HG02884 (cell line): ENCODE measurements around the gene SYNE3.

ENCODE experiments used
- ATAC-seq: cut with Tn5 transposase; IDR thresholded peaks from one replicate; pipeline ENCODE4 v1.9.1; 2021; ENCODE audit warnings: mild to moderate bottlenecking, moderate library complexity; ENCODE audit not compliant: unreplicated experiment

Gene SYNE3

DNA sequence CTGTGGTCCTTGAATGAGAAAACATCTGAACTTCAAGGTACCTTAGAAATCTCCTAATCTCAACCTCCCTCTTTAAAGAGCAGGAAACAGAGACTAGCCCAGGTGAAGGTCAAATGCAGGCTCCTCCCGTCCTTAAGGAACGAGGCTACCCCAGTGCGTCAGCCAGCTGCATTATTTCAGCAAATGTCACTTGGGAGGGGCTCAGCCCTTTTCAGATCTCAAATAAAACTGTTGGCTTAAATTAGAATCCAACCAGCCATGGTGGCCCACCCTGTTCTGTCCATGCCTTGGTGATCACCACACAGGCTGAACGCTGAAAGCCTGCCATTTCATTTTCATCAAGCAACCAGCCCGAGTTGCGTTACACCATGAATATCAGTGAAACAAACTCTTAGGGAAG lies 7.0 kb downstream of the SYNE3 start:
- no peak for ATAC-seq

GRCh38 chr14:95508377-95508776 lies 8.1 kb downstream of the SYNE3 start:
- no peak for ATAC-seq

GRCh38 chr14:95507701-95508103 lies 8.7 kb downstream of the SYNE3 start:
- no peak for ATAC-seq

GRCh38 chr14:95507174-95507573 lies 9.3 kb downstream of the SYNE3 start:
- ATAC-seq, result no peak

DNA sequence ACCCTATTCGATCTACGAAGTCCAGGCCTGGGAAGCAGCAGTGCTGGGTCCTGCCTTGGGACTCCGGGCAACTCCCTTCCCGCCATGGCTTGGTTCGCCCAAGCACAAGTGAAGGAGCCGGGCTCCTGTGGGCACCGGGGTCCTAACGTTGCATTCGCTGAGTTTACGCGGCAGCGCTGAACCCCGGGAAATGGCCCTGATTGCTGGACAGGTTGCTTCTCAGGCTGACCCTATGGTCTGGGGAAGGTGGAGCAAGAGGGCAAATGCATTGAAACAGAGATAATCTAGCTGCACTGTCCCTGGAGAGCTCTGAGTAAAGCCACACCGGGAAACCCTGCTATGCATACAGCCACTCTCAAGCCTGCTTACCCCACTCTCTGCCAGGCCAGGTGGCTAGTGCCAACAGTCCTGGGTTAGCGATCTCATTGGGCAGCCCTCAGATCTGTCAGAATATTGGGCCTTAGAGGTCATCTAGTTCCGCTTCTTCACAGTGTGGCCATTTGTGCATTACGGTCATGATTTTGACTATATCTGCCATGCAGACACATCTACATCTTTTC lies 11.3 kb downstream of the SYNE3 start:
- ATAC-seq, result no peak

DNA sequence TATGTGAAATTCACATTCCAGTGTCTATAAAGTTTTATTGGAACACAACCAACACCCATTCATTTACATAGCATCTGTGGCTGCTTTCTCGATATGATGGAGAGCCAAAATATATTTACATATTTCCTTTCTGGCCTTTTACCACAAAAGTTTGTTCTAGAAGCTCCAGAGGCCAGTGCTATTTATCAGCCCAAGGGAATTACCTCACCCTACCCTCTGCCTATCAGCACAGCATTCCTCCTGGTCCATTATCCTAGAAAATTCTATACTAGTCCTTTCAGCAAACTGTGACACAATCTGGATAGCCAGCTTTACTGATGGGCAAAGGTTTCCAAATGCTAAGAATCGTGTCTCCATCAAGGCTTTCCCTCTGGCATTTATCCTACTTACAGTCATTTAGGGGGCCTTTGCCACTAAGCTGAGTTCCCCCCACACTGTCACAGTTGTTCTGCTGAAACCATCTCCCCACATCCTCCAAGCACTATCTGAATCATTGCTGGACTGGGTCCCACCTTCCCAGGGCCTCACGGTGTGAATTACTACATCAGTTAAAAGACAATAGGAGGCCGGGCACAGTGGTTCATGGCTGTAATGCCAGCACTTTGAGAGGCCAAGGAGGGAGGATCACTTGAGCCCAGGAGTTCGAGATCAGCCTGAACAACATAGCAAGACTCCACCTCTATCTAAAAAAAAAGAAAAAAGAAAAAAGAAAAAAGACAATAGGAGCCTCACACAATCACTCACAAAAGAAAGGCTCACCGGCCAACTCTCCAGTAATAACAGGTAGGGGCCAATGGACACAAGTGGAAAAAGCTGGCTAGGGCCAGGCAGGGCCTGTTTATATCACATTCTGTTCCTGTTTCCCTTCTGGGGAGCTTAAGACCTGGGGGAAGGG lies 12.1 kb downstream of the SYNE3 start:
- peak; percentile 44 for ATAC-seq

- ATAC-seq, result peak; percentile 47
Measured at GRCh38 chr14:95503365-95504134, 12.9 kb downstream of the SYNE3 start.

DNA sequence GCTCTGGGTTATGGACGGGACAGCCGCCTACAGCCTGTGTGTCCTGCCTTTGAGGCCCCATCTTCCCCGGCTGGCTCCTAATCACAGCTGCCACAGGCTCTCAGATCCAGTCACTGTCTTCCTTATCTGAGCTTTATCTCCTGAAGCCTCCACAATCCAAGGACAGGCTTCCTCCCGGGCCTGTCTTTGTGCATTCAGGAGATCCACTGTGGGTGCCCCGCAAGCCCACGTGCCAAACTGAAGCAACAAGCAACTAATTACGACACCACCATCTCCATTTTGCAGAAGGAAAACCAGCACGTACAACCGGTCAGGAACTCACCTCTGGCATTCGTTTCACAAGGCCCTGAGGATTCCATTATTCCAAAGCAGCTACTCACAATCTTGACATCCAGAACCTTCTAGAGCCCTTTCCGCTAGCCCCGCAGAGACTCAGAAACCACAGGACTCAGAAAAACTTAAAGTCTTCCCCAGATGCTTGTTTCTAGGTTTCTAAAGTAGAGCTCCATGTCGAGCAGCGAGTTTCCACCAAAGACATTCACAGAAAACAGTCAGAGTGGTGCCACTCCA lies 14.0 kb downstream of the SYNE3 start:
- ATAC-seq, result no peak

- no peak for ATAC-seq
Measured at GRCh38 chr14:95500772-95501401, 15.6 kb downstream of the SYNE3 start.

- no peak for ATAC-seq
Measured at GRCh38 chr14:95500201-95500681, 16.2 kb downstream of the SYNE3 start.

GRCh38 chr14:95499354-95499750 lies 17.1 kb downstream of the SYNE3 start:
- ATAC-seq, result no peak

DNA sequence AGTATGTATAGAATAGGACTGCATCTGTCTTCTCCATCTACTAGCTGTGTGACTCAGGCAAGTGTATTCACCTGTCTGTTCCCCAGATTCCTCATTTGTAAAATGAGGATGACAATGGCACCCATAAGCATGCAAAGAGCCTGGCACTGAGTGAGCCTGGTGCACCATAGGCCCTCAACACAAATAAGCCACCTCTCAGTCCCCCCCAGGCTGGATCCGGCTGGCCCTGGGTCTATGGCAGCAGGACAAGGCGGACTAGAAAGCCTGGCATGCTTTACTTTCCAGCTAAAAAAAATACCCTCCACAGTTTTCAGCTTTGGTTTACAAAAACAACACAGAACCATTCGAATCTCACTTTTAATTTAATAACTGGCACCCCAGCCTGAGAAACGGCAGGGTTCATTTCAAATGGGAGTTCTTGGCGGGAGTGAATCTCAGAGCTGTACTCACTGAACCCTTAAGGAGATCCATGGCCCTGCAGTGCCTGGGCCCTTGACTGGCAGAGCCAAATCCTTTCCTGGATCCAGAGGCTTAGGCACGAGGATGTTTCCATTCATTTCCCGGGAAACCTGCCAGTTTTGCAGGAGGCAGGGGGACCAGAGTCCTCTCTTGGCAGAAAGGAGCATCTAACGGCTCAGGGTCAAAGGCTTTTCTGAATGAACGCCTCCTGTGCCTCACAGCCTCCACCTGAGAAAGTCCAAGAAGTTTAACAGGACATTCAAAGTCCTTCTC lies 17.7 kb downstream of the SYNE3 start:
- ATAC-seq, result no peak

DNA sequence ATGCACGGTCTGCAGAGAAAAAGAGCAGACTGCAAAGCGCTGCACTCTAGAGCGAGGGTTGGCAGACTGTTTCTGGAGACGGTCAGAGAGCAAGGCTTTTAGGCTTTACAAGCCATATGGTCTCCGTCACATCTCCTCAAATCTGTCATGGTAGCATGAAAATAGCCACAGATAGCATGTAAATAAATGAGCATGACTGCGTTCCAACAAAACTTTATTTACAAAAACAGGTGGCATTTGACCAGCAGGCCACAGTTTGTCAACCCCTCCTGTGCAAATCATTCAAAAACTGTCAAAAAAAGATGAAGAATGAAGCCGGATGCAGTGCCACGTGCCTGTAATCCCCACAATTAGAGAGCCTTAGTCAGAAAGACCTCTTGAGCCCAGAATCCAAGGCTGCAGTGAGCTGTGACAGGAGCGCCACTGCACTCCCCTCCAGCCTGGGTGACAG lies 18.9 kb downstream of the SYNE3 start:
- ATAC-seq, result no peak

DNA sequence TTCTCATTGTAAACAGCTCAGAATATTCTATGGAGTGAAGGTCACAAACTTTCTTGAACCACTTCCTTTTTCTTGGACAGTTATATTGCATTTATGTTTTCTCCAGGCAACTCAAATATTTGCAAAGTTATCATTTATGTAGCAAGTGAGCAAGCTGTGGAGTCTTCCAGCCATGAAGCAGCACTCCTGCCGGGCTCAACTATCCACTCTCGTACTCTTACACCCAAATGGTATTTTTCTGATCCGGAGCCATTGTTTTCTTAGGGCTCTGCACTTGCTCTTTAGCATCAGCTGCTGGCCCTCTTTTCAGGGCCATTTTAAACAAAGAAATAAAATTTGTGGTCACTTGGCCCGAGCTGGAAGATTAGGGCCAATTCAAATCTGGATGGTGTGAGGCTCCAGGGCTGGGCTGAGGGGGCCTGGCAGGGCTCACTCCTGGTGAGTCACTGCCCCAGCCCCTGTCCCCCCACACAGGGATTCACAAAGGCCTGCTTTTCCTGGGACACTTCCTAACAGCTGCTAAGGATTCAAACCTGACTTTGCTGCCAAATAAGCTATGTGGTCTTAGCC lies 19.7 kb downstream of the SYNE3 start:
- ATAC-seq, result no peak

DNA sequence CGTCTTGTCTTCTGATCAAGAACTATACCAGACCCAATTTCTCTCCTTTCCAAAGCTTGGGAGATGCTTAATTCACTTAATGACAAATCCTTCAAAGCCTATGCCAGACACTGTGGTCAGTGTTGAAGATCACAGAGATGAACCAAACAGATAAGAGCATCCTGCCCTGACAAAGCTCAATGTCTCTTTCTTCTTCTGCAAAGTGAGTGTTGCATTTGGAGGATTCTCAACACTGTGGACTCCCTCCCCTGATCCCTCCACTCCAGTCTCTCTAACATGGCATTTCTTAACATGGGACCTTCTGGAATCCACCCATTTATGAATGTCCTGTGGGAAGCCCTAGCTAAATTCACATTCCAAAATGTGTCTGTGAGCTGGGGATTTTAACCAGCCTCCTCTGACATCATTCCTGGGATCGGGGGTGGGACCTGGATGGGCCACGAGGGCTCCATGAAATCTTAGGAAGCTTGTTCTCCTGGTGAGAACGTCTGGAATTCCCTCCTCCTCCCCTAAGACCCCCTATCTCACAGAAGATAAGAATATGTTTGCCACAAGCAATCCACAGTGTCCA lies 20.3 kb downstream of the SYNE3 start:
- no peak for ATAC-seq

GRCh38 chr14:95495538-95496025 lies 20.9 kb downstream of the SYNE3 start:
- peak; percentile 87 for ATAC-seq

DNA sequence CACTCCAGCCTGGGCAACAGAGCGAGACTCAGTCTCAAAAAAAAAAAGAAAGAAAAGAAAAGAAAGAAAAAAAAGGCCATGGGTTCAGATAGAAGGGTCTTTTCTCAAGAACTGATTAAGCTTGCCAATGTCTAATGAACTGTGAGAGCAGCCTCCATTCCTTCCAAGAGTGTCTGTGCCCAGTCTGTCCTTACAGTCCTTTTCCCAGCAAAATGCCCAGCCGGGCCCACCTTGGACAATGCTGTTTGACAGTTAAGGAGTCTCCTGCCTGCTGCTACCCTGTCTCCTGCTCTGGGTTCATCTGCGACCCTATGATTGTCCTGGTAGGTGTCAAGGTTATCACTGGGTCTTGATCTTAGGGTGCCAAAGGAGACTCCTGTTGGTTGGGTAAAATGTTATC lies 21.4 kb downstream of the SYNE3 start:
- ATAC-seq, result no peak

DNA sequence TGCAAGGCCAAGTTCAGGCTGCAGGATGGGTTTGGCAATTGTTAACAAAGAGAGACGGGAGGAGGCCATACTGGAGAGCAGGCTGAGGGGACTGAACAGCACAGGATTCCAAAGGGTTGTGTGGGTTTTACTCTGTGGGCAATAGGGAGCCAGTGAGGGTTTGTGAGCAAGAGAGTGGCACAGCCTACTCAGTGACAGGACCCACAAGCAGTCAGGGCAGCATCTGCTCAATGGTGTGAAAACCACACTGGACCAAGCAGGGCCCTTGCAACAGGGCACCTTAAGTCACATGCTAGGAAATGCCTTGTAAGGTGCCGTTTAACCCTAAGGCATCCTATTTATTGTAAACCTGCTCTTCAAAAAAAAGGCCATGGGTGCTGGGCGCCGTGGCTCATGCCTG lies 22.0 kb downstream of the SYNE3 start:
- ATAC-seq, result no peak

GRCh38 chr14:95493976-95494375 lies 22.5 kb downstream of the SYNE3 start:
- ATAC-seq, result no peak
